CD4-positive, alpha-beta T cell (primary cell): ENCODE data around the gene SERF1A. TPM values are rescaled to one million over a fixed set of nuclear protein-coding genes. Genes with fewer than 3 reads are reported as not detected.
"Not testable (repeated sequence)": the region's sequence is repeated elsewhere in the genome, so short reads cannot be mapped to it uniquely, and the experiment has no call there.

Experiments
- ATAC-seq: fragments of 200-7000 bp; cut with Tn5 transposase; one replicate; pipeline ENCODE4 v1.10.0; 2022; ENCODE audit warnings: mild to moderate bottlenecking; ENCODE audit not compliant: poor library complexity
- CTCF ChIA-PET: fragments of 350-600 bp; sonication (Branson Sonifier 250); formaldehyde crosslinking; loops from one replicate; lab custom pipeline; 2021; ENCODE audit warnings: antibody characterized with exemption, inconsistent platforms; lab: Charles Lee
- POLR2A ChIA-PET: fragments of 350-600 bp; sonication (Branson Sonifier 250); formaldehyde crosslinking; loops from one replicate; lab custom pipeline; 2021; ENCODE audit warnings: antibody characterized with exemption, inconsistent platforms; lab: Charles Lee
- DNase-seq, 14 experiments: peaks; one replicate each; pipeline ENCODE4 v3.0.0-alpha.2; 2013 to 2020; ENCODE audit warnings: mixed read lengths in 2 of 14
- H3K27ac ChIP-seq, 2 donors: one replicate each; pipeline versions ENCODE4 v1.5.1 to v1.7.0; 2013; ENCODE audit warnings: low read length in 2 of 2, low read depth in 1 of 2, mild to moderate bottlenecking in 1 of 2
- H3K27me3 ChIP-seq, 2 experiments: 1 replicate in 1 of 2; 2 replicates in 1 of 2; pipeline versions ENCODE4 v1.6.1 to v1.7.0; 2013; ENCODE audit warnings: low read length in 2 of 2, control low read depth in 1 of 2, mild to moderate bottlenecking in 1 of 2, moderate library complexity in 1 of 2; ENCODE audit not compliant: insufficient read depth in 2 of 2, control insufficient read depth in 1 of 2
- H3K36me3 ChIP-seq: one replicate; pipeline ENCODE4 v1.6.1; 2013; ENCODE audit warnings: low read length, control low read depth; ENCODE audit not compliant: insufficient read depth
- H3K4me1 ChIP-seq: one replicate; pipeline ENCODE4 v1.6.1; 2013; ENCODE audit warnings: low read length, control low read depth; ENCODE audit not compliant: insufficient read depth
- H3K4me3 ChIP-seq: one replicate; pipeline ENCODE4 v1.5.1; 2013; ENCODE audit warnings: mild to moderate bottlenecking, low read length, moderate library complexity
- H3K9me3 ChIP-seq, 2 experiments: 1 replicate in 1 of 2; 2 replicates in 1 of 2; pipeline versions ENCODE4 v1.6.1 to v1.7.0; 2013; ENCODE audit warnings: low read length in 2 of 2, mild to moderate bottlenecking in 2 of 2, control low read depth in 1 of 2, moderate library complexity in 1 of 2; ENCODE audit not compliant: control insufficient read depth in 1 of 2, insufficient read depth in 1 of 2
- H3K27ac Mint-ChIP-seq: one replicate; pipeline ENCODE4 v1.8.0; 2020; ENCODE audit warnings: mixed read lengths
- H3K27me3 Mint-ChIP-seq: one replicate; pipeline ENCODE4 v1.8.0; 2021; ENCODE audit warnings: mixed read lengths
- H3K36me3 Mint-ChIP-seq: one replicate; pipeline ENCODE4 v1.8.0; 2021; ENCODE audit warnings: low read depth, mixed read lengths
- H3K4me1 Mint-ChIP-seq: one replicate; pipeline ENCODE4 v1.8.0; 2021; ENCODE audit warnings: low read depth, mixed read lengths
- H3K4me3 Mint-ChIP-seq: one replicate; pipeline ENCODE4 v1.8.0; 2020; ENCODE audit warnings: mild to moderate bottlenecking, mixed read lengths
- H3K9me3 Mint-ChIP-seq: one replicate; pipeline ENCODE4 v1.8.0; 2020; ENCODE audit warnings: mixed read lengths
- intact Hi-C, 2 experiments: fragments of 100-400 bp; cut with DNase I in 1 of 2; cut with micrococcal nuclease in 1 of 2; formaldehyde crosslinking; loops; one replicate each; pipeline versions ENCODE4 v1.15.1 to v1.9.0; 2023 to 2025; cut with DNase I, micrococcal nuclease
- total RNA-seq, 174 experiments: library from RNA in 2 of 174; stranded (reverse) in 2 of 174; gene quantifications; one replicate each; pipeline ENCODE4 v1.2.3 and lab custom pipeline; 2021 to 2026

SERF1A gene
- total RNA-seq, 2 experiments from 2014 or later = 6.8 to 10.6 TPM

GRCh38 chr5:70925211-70925562, 24.7 kb downstream of the SERF1A start:
- H3K27ac ChIP-seq, H3K27me3 ChIP-seq, H3K36me3 Mint-ChIP-seq, H3K4me1 Mint-ChIP-seq, H3K27ac Mint-ChIP-seq, H3K36me3 ChIP-seq, H3K9me3 Mint-ChIP-seq, H3K4me1 ChIP-seq, H3K4me3 ChIP-seq, H3K9me3 ChIP-seq, H3K4me3 Mint-ChIP-seq, POLR2A ChIA-PET, H3K27me3 Mint-ChIP-seq, DNase-seq, CTCF ChIA-PET, intact Hi-C loops: not testable (repeated sequence)
- peak; percentile 64 for ATAC-seq

- H3K27me3 ChIP-seq, DNase-seq, H3K4me3 ChIP-seq, H3K27ac Mint-ChIP-seq, H3K36me3 ChIP-seq, H3K36me3 Mint-ChIP-seq, H3K27ac ChIP-seq, H3K4me1 Mint-ChIP-seq, H3K9me3 ChIP-seq, ATAC-seq, intact Hi-C loops, H3K9me3 Mint-ChIP-seq, H3K27me3 Mint-ChIP-seq, H3K4me3 Mint-ChIP-seq, POLR2A ChIA-PET, CTCF ChIA-PET, H3K4me1 ChIP-seq: not testable (repeated sequence)
Measured at GRCh38 chr5:70931709-70932368, 31.4 kb downstream of the SERF1A start.

- H3K4me3 ChIP-seq, H3K4me3 Mint-ChIP-seq, H3K27me3 ChIP-seq, H3K27ac ChIP-seq, intact Hi-C loops, ATAC-seq, H3K36me3 Mint-ChIP-seq, CTCF ChIA-PET, POLR2A ChIA-PET, H3K36me3 ChIP-seq, H3K4me1 Mint-ChIP-seq, H3K27ac Mint-ChIP-seq, H3K27me3 Mint-ChIP-seq, H3K4me1 ChIP-seq, H3K9me3 Mint-ChIP-seq, H3K9me3 ChIP-seq, DNase-seq: not testable (repeated sequence)
Measured at GRCh38 chr5:70932560-70932959, 32.1 kb downstream of the SERF1A start.

- H3K27me3 ChIP-seq, DNase-seq, H3K27me3 Mint-ChIP-seq, H3K4me1 Mint-ChIP-seq, H3K4me3 Mint-ChIP-seq, POLR2A ChIA-PET, H3K27ac ChIP-seq, H3K36me3 ChIP-seq, H3K36me3 Mint-ChIP-seq, H3K4me1 ChIP-seq, intact Hi-C loops, H3K4me3 ChIP-seq, H3K27ac Mint-ChIP-seq, H3K9me3 ChIP-seq, CTCF ChIA-PET, H3K9me3 Mint-ChIP-seq, ATAC-seq: not testable (repeated sequence)
Measured at GRCh38 chr5:70953068-70953467, 52.6 kb downstream of the SERF1A start.

Other genes with a start within 250 kb of the SERF1A start
- 10 to 100 TPM; 67.8 to 76.1 TPM for gene SMN1, start 24.4 kb downstream of the SERF1A start, total RNA-seq
- 1 to 10 TPM; 6.8 to 7.3 TPM for gene NAIP, start 124.7 kb downstream of the SERF1A start, total RNA-seq
- gene GTF2H2, start 167.0 kb downstream of the SERF1A start, total RNA-seq = 1 to 10 TPM; 7.2 to 7.9 TPM